HepG2 (cell line): ENCODE data around the gene SARS2. TPM values are rescaled to one million over a fixed set of nuclear protein-coding genes. Genes with fewer than 3 reads are reported as not detected.

Experiments used
- ATAC-seq: fragments of 200-7000 bp; cut with Tn5 transposase; 3 replicates; pipeline ENCODE4 v1.9.1; 2020; ENCODE audit warnings: mild to moderate bottlenecking, moderate library complexity
- BruUV-seq: library from RNA; stranded (reverse); fragments of 400-500 nt; replicated peaks from 2 replicates; lab custom pipeline; 2021; lab: Mats Ljungman, UMichigan
- CTCF ChIA-PET: fragments of 300-600 bp; formaldehyde crosslinking; extraction: SDS; loops from one replicate; lab custom pipeline; 2021; ENCODE audit warnings: low total read pairs, inconsistent platforms, low intra/inter-chr PET ratio; lab: Yijun Ruan, JAX
- POLR2A ChIA-PET: fragments of 350-600 bp; sonication (Branson Sonifier 250); formaldehyde crosslinking; loops from one replicate; lab custom pipeline; 2020; ENCODE audit warnings: antibody characterized with exemption, inconsistent platforms; lab: Yijun Ruan, JAX
- DNase-seq: peaks from one replicate; pipeline ENCODE4 v3.0.0-alpha.2; 2015; ENCODE audit warnings: low spot score
- FAIRE-seq: peaks from 3 replicates; lab custom pipeline; 2011; peaks lifted over from hg19 to GRCh38; lab: Jason Lieb, UNC
- H2AFZ ChIP-seq: one replicate; pipeline ENCODE4 v1.6.1; 2011; ENCODE audit warnings: low read length, inconsistent platforms
- H3K27ac ChIP-seq: fragments of 300-600 bp; 3 replicates; pipeline ENCODE4 v1.8.0; 2011; ENCODE audit warnings: mixed run types, mild to moderate bottlenecking, mixed read lengths, low read length, inconsistent platforms; ENCODE audit not compliant: insufficient read depth; ENCODE audit errors: extremely low read length
- H3K27me3 ChIP-seq, 2 experiments: fragments of 200-600 bp in 1 of 2; 2 replicates in 1 of 2; 3 replicates in 1 of 2; pipeline versions ENCODE4 v1.6.0 to v1.8.0; 2011; ENCODE audit warnings: low read length in 2 of 2, mild to moderate bottlenecking in 2 of 2, moderate library complexity in 2 of 2, inconsistent platforms in 1 of 2; ENCODE audit not compliant: insufficient read depth in 2 of 2, control insufficient read depth in 1 of 2
- H3K36me3 ChIP-seq, 2 experiments: fragments of 200-600 bp in 1 of 2; replicated peaks in 1 of 2; 2 replicates in 1 of 2; 3 replicates in 1 of 2; pipeline versions ENCODE4 v1.5.1 to v1.8.0; 2011; ENCODE audit warnings: low read length in 2 of 2, inconsistent platforms in 1 of 2; ENCODE audit not compliant: insufficient read depth in 2 of 2, control insufficient read depth in 1 of 2
- H3K4me1 ChIP-seq: 2 replicates; pipeline ENCODE4 v1.5.1; 2012; ENCODE audit warnings: low read length, inconsistent platforms; ENCODE audit not compliant: insufficient read depth
- H3K4me2 ChIP-seq: 2 replicates; pipeline ENCODE4 v1.6.0; 2011; ENCODE audit warnings: low read depth, low read length, inconsistent platforms
- H3K4me3 ChIP-seq, 3 experiments: fragments of 200-600 bp in 1 of 3; sonication (generic), shearing (Covaris generic) in 1 of 3; replicated peaks in 1 of 3; 2 replicates each; pipeline ENCODE4 v1.5.1; 2011 to 2016; ENCODE audit warnings: low read length in 3 of 3, inconsistent platforms in 2 of 3, low read depth in 2 of 3, mild to moderate bottlenecking in 2 of 3, control low read depth in 1 of 3, mixed read lengths in 1 of 3; ENCODE audit not compliant: insufficient read depth in 1 of 3
- H3K79me2 ChIP-seq: one replicate; pipeline ENCODE4 v1.6.1; 2011; ENCODE audit warnings: low read length, inconsistent platforms; ENCODE audit not compliant: insufficient read depth
- H3K9ac ChIP-seq: 2 replicates; pipeline ENCODE4 v1.6.0; 2011; ENCODE audit warnings: mild to moderate bottlenecking, low read depth, low read length, inconsistent platforms; ENCODE audit not compliant: insufficient read depth
- H3K9me3 ChIP-seq: 2 replicates; pipeline ENCODE4 v1.5.1; 2012; ENCODE audit warnings: mild to moderate bottlenecking, low read length
- H4K20me1 ChIP-seq: 2 replicates; pipeline ENCODE4 v1.6.0; 2011; ENCODE audit warnings: inconsistent platforms, mild to moderate bottlenecking, low read length, moderate library complexity; ENCODE audit not compliant: insufficient read depth
- CBX5 ChIP-seq: sonication (generic); formaldehyde crosslinking; IDR thresholded peaks from 2 replicates; pipeline ENCODE4 v1.4.0; 2020; ENCODE audit warnings: missing genetic modification reagents, borderline replicate concordance
- MTF2 ChIP-seq: sonication (generic); formaldehyde crosslinking; IDR thresholded peaks from 2 replicates; pipeline ENCODE4 v1.5.0; 2020; ENCODE audit warnings: missing genetic modification reagents, borderline replicate concordance
- POLR2G ChIP-seq: fragments of 200-400 bp; formaldehyde crosslinking; IDR thresholded peaks from 2 replicates; pipeline ENCODE4 v1.6.1; 2018; ENCODE audit warnings: mild to moderate bottlenecking, low read depth, low read length, moderate library complexity
- RBM39 ChIP-seq: fragments of 200-400 bp; formaldehyde crosslinking; IDR thresholded peaks from one replicate; pipeline ENCODE4 v1.6.1; 2018; ENCODE audit warnings: antibody characterized with exemption, mild to moderate bottlenecking, low read depth, low read length; ENCODE audit not compliant: poor library complexity, severe bottlenecking
- ZNF232 ChIP-seq: sonication (generic); formaldehyde crosslinking; IDR thresholded peaks from 2 replicates; pipeline ENCODE4 v1.4.0; 2020; ENCODE audit warnings: missing genetic modification reagents, borderline replicate concordance
- WGBS: methylation state at CpG from one replicate; pipeline ENCODE4 v1.1.6; 2017; ENCODE audit warnings: low lambda C conversion rate; 5-methylcytosine and 5-hydroxymethylcytosine counted together
- in situ Hi-C: cut with HindIII; loops from 2 replicates; pipeline ENCODE4 v1.10.0; 2017; ENCODE audit warnings: low pct_unique_long_range_greater_than_20kb; ENCODE audit not compliant: extremely low pct_ligation_motif_present
- intact Hi-C: fragments of 100-400 bp; cut with micrococcal nuclease; formaldehyde crosslinking; loops from one replicate; pipeline ENCODE4 v1.10.0; 2022; ENCODE audit not compliant: unreplicated experiment
- polyA plus RNA-seq, 8 experiments: library from polyadenylated mRNA; depleted of rRNA in 3 of 8; stranded (reverse) in 7 of 8; unstranded in 1 of 8; fragments of >200 nt; fragmentation: Illumina TruSeq in 4 of 8; extraction: Trizol in 4 of 8; gene quantifications; 2 replicates each; pipeline versions ENCODE4 v1.2.1 to v1.2.3, GENCODE V29; 2011 to 2016; ENCODE audit warnings: low read depth in 4 of 8, missing spikeins in 1 of 8, mixed read lengths in 1 of 8; ENCODE audit not compliant: insufficient read depth in 1 of 8
- total RNA-seq, 5 experiments: library from RNA; depleted of rRNA; stranded (reverse); fragments of >200 nt; fragmentation: Illumina TruSeq; extraction: Trizol; gene quantifications; 2 replicates each; pipeline ENCODE4 v1.2.3, GENCODE V29; 2016; ENCODE audit warnings: low read depth in 1 of 5
- TF ChIP-seq, protein P1 (sequence below): sonication (generic); formaldehyde crosslinking; IDR thresholded peaks from 2 replicates; pipeline ENCODE4 v1.4.0; 2020; ENCODE audit warnings: missing genetic modification reagents

SARS2 gene
- total and polyA plus RNA-seq, 2 of the 13 experiments (the other 11 are each of a cell fraction or from before 2014, with no cell fraction given), result 40.0 to 48.6 TPM

DNA sequence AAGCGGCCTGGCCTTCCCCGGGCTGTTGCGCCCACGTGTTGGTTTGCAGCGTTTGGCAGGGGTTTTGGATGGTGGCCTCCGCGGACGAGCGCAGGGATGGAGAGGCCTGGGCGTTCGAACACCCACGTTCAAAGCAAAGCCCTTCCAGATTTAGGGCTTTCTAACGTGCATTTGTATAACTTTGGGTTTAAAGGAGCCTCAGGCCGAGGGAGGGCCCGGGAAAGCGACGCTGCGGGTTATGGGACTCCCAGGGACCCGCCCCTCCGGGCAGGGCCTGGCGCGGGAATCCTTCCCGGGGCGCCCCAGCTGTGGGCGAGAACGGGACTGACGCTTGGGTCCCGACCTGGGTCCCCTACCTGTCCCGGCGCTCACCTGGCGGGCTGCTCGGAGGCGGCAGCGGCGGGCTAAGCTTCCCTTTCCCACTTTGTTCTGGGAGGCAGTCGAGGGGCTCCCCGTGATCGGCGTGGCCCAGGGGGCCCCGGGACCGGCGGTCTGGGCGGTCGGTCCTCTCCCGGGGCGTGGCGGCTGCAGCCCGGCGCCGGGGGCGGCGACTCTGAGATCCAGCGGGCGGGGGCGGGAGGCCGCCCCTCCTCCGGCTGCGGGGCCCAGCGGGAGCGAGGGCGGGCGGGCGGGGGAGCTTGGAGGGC lies 44.8 kb upstream of the SARS2 start, which contains the start of gene FBXO17 (continued):
- TF ChIP-seq RBM39, result peak; percentile 70
- peak; percentile 50; the same call in 1 of the 2 replicates for TF ChIP-seq ZNF232 (CRISPR knock-in tag)
- TF ChIP-seq CBX5 (CRISPR knock-in tag), result no peak; the same call in 1 of the 2 replicates
- TF ChIP-seq POLR2G, result peak; percentile 45; the same call in 1 of the 2 replicates
- TF ChIP-seq, all 625 proteins: peak for 136

DNA sequence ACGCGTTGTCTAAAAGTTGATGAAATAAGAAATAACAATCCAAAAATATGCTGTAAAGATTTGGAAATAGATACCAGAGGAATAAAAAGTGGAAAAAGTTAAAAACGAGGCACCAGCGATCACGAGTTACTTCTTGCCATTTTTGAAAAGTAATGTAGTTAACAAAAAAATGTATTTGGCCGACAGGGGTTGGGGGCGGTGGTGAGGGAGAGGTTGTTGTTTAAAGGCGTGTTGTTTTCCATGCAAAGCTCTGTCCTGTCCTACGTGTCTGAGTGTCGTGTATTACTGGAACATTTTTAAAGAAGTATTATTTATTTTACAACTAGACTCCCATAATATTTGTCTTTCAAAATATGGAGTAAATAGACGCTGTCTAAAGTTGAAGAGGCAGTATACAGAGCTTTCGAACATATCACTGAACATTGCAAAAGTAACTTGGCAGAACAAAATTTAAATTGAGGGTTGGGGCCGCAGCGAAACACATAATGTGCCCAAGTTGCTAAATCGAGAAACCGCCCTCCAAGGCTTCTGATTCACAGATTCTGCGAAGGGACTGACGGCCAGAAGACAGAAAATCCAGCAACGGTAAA lies 44.2 kb upstream of the SARS2 start:
- H3K4me1 ChIP-seq, result peaks cover 54% of the 10 kb centered on the region
- 3% methylated on average over 15 of the region's 19 CpGs for WGBS
- peak overlapping the region; percentile 67 to 81 (median 80) for H3K4me3 ChIP-seq
- H2AFZ ChIP-seq, result no peak overlapping the region
- DNase-seq (no peak), FAIRE-seq (no peak), ATAC-seq (no peak)
- in situ Hi-C loops, result loop anchor here (5.0 kb wide), 1 partner anchor 63 kb away; no protein-coding TSS in a partner anchor
- no peaks in the 10 kb centered on the region for H3K9me3 ChIP-seq
- H3K79me2 ChIP-seq, result peaks cover 51% of the 10 kb centered on the region
- POLR2A ChIA-PET, result interaction anchor here (0.6 to 1.8 kb wide), 6 partner anchors 7 to 74 kb away, joined by 3 to 12 read pairs (median 4); partner anchors contain the start of genes MRPS12, NFKBIB and SARS2
- no peaks in the 10 kb centered on the region for H3K27me3 ChIP-seq
- peak overlapping the region; percentile 99 for H3K27ac ChIP-seq
- peak overlapping the region; percentile 84 for H3K9ac ChIP-seq
- peaks cover 6% of the 10 kb centered on the region; the same call in 1 of the 2 replicates for H4K20me1 ChIP-seq
- BruUV-seq, result TSS peak; percentile 71
- TF ChIP-seq, protein P1, sequence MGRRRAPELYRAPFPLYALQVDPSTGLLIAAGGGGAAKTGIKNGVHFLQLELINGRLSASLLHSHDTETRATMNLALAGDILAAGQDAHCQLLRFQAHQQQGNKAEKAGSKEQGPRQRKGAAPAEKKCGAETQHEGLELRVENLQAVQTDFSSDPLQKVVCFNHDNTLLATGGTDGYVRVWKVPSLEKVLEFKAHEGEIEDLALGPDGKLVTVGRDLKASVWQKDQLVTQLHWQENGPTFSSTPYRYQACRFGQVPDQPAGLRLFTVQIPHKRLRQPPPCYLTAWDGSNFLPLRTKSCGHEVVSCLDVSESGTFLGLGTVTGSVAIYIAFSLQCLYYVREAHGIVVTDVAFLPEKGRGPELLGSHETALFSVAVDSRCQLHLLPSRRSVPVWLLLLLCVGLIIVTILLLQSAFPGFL (CRISPR knock-in tag), result no peak
- TF ChIP-seq MTF2 (CRISPR knock-in tag), result peak; percentile 69; the same call in 1 of the 2 replicates
- TF ChIP-seq, all 625 proteins: peak for 1
- Histone ChIP-seq H3K36me3 (peaks cover 0 to 3% of the 10 kb centered on the region in 2 experiments; a peak in 1 of 5 replicates), H3K4me2 (peak overlapping the region; percentile 80)
- CTCF ChIA-PET, result no interaction called here
- intact Hi-C loops, result loop anchor here (5.0 kb wide), 1 partner anchor 78 kb away; no protein-coding TSS in a partner anchor
